SKM-1 (cell line): ENCODE data around the gene CDC23.
"Not testable (repeated sequence)": the region's sequence is repeated elsewhere in the genome, so short reads cannot be mapped to it uniquely, and the experiment has no call there.

Source experiments
- DNase-seq: peaks from one replicate; lab custom pipeline; 2025; ENCODE audit not compliant: unreplicated experiment; lab: John Stamatoyannopoulos, UW

Gene CDC23

GRCh38 chr5:138213161-138214029 lies at the start of gene CDC23:
Gene CDC23 (minus strand): TSS chr5:138213323. CDS start chr5:138213312, 11 bp downstream.
- peak; percentile 95 for DNase-seq

- DNase-seq, result no peak
These were observed 45.7 kb upstream of the CDC23 start for GRCh38 chr5:138258704-138259292.

GRCh38 chr5:138257583-138257982 lies 44.5 kb upstream of the CDC23 start:
- DNase-seq, result no peak

GRCh38 chr5:138252944-138253343 lies 39.8 kb upstream of the CDC23 start:
- no peak for DNase-seq

GRCh38 chr5:138247800-138248199 lies 34.7 kb upstream of the CDC23 start:
- DNase-seq, result not testable (repeated sequence)

- DNase-seq, result no peak
These were observed 33.7 kb upstream of the CDC23 start for GRCh38 chr5:138246822-138247221.

GRCh38 chr5:138246334-138246733 lies 33.2 kb upstream of the CDC23 start:
- DNase-seq, result no peak

GRCh38 chr5:138245717-138246116 lies 32.6 kb upstream of the CDC23 start:
- DNase-seq, result no peak

DNA sequence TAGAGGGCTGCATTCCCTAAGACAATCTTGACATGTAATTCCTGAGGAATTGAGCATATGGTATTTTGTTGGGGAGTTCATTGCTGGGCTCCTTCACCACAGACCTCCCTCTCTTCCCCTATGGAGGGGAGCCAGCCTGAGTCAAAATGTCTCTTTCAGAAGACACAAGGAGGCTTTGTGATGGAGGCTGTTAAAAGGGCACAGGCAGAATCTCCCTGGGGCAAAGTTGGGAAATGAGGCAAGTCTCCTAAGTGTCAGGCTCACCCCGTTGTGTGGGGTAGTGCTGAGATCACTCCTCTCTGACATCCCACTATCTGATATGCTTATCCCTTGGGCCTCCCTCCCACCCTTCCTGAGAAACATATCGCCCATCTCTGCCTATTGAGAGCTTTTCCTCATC lies 30.7 kb upstream of the CDC23 start:
- DNase-seq, result no peak

DNA sequence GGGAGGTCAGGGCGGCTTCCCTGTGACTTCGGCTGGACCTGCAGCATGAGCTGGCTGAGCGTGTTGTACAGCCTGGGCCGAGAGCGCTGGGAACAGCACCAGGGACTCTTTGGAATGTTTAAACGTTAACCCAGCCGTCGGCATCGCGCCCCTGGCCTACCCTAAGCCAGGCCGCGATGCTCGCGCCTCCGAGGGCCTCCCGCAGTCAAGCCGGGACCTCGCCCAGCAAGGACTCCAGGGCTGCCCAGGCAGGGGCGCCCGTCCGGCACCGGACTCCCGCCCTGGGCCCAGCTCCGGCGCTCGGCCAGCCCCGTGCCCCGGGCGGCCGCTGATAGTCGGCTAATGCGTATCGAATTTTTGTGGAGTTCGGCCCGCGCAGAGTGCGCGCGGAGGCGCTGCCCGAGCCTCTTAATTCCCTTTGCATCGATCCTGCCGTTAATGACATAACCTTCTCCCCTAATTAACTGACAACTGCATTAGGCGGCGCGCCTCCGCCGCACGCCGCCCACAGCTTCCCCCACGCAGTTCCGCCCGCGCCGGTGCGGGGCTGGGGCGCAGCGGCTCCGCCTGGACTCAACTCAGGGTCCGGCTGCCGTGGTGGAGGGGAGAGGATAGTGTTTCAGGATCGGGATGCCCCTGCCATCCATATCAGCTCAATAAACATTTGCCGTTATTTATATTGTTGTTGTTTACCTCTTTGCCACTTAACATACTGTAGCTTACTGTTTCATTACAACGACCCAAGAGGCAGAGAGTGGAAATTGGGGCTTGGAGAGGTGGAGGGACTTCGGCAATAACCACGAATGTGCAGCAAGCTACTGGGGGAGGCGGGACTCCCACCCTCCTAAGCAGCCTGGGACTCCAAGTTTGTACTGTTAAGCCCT lies 28.8 kb upstream of the CDC23 start:
- DNase-seq, result no peak

DNA sequence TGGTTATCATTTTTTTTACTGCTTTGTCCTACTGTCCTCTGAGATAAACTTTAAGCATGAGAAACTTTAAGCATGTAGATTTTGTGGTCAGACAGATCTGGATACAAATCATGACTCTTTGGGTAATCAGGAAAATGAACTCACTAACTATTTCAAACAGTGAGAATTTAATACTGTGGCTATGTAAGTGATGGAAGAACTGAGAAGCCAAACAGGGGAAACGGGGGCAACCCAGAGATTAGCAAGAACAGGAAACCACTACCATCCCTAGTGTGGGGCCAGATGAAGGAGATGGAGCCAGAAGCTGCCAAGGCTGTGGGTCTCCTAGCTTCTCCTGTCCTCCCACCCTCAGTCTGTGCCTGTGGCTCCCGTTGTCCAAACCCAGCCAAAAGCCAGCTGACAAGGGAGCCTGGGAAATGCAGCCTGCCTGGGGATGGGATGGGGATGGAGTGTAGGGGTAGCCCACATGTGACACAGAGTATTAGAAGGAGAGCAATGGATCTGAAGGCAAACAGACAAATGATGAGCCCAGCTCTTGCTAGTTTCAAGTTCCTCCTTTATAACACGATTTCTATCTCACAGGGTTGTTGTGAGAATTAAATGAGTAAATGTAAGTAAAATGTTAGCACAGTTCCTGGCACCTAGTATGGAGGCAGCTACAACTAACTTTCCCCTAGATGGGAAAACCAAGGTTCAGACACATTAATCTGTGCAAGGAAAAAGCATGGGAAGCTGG lies 27.7 kb upstream of the CDC23 start:
- no peak for DNase-seq

GRCh38 chr5:138238034-138238433 lies 24.9 kb upstream of the CDC23 start:
- no peak for DNase-seq

- no peak for DNase-seq
These were observed 21.5 kb upstream of the CDC23 start for GRCh38 chr5:138234651-138235050.

DNA sequence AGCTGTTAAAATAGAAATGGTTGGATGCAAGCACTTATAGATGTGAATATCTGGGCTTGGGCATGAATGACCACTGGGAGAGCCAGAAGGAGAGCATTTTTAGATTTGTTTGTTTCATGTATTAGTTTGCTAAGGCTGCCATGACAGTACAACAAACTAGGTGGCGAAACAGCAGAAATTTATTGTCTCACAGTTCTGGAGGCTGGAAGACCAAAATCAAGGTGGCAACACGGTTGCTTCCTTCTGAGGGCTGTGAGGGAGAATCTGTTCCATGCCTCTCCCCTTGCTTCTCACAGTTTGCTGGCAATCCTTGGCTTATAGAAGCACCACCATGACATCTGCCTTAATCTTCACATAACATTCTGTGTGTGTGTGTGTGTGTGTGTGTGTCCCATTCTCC lies 20.2 kb upstream of the CDC23 start:
- no peak for DNase-seq

DNA sequence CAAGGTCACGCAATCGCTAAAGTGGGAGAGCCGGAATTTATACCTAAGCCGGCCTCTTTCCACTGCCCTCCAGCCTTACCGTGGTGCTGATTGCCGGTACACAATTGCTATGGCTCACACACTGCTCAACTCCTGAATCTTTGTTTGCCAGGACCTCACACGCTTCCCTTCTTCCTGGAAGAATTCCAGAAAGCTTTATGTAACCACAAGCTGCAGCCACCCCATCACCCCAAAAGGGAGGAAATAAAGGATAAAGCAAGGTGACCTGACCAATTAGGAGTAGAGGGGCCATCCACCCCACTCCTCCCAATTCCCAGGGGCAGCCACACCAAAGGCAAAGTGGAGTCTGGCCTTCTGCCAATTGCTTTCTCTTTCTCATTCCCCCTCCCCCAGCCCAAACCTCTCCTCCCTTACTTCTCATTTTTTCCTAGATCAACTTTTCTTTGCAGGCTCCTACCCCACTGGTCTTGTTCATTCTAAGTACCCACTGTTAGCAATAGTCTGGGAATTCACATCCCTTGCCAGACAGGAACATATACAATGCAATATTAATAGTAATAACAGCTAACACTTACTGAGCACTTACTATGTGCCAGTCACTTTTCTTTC lies 18.0 kb upstream of the CDC23 start:
- DNase-seq, result no peak

DNA sequence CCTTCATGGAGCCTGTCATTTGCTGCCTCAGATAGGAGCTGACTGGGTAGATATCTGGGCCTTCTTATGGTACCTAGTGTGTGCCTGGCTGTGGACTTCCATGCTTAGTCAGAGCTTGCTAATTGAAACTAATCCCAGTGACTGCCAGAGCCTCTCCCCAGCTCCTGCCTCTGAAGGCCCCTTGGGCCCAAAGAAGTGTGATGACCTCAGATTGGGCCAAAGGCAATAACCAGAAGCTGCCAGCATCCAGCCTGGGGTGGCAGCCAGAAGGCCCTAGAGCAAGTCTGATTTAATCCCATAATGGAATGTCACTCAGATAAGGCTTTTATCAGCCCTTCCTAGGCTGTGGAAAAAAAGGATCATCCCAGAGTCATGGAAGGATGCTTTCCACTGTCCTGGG lies 17.1 kb upstream of the CDC23 start:
- no peak for DNase-seq

- DNase-seq, result no peak
These were observed 16.3 kb upstream of the CDC23 start for GRCh38 chr5:138229387-138229786.

DNA sequence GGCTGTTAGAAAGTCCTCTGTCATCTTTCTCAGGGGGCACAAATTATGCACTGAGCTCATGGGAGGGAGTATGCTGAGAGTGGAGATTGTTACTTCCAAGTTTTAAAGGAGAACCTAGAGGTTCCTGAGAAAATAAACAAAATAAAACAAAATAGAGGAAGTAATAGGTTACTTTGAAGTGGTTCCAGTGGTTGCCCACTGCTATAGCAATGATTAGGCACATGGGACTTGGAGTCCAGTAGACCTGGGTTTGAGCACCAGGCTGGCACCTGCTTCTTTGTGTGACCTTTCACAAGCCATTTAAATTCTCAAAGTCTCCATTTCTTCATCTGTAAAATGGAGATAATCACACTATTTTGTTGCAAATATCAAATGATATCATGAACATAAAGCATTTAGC lies 13.8 kb upstream of the CDC23 start:
- no peak for DNase-seq

DNA sequence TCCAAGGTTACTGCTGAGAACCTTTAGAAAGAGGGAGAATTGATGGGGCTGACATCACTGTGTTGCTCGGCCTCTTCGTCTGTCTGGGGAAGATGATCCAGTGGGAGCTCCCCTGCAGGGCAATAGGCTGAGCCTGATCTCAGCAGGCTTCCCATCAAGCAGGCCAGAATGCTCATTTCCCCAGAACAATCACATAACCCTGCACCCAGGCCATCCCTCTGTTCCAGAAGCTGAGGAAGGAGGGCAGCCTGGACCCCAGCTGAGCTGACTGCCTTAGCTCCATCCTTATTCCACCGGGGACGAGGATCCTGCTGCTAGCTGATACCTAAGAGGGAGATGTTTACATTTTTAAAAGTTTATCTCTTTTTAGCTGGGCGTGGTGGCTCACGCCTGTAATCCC lies 11.6 kb upstream of the CDC23 start:
- no peak for DNase-seq

- no peak for DNase-seq
These were observed 10.4 kb upstream of the CDC23 start for GRCh38 chr5:138223532-138223931.

DNA sequence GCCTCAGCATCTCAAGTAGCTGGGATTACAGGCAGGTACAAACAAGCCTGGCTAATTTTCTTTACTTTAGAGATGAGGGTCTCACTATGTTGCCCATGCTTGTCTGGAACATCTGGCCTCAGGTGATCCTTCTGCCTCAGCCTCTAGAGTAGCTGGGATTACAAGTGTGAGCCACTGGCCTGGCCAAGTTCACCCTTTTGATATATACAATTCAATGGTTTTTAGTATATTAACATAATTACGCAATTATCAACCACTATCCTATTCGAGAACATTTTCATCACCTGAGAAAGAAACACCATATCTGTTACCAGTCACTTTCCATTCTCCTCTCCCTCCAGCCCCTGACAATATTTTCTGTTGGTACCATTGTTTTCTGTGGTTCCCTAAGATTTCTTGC lies 3.7 kb upstream of the CDC23 start:
- DNase-seq, result no peak
